Omental fat pad (tissue), 4 donors: ENCODE measurements around the gene PKNOX2. TPM values are rescaled to one million over a fixed set of nuclear protein-coding genes. Genes with fewer than 3 reads are reported as not detected.

Source experiments
- ATAC-seq: fragments of 150-250 bp; one replicate; pipeline ENCODE4 v1.9.1; 2016; ENCODE audit warnings: mild to moderate bottlenecking, moderate library complexity; ENCODE audit not compliant: low FRiP score
- DNase-seq: peaks from one replicate; pipeline ENCODE4 v3.0.0-alpha.2; 2019; ENCODE audit warnings: low spot score
- total RNA-seq, 4 donors: library from RNA; depleted of rRNA; stranded (reverse); fragments of >200 nt; gene quantifications; one replicate each; pipeline ENCODE4 v1.1.0, GENCODE V29; 2016
- TF ChIP-seq, protein P1 (sequence below), 3 donors: fragments of 450-650 bp; IDR thresholded peaks; one replicate each; pipeline ENCODE4 v1.5.1; 2016 to 2017; ENCODE audit warnings: antibody characterized with exemption in 3 of 3, mild to moderate bottlenecking in 3 of 3, moderate library complexity in 2 of 3

The PKNOX2 gene
- total RNA-seq, 4 donors from 2014 or later, result 0.19 to 2.7 (median 0.82) TPM

DNA sequence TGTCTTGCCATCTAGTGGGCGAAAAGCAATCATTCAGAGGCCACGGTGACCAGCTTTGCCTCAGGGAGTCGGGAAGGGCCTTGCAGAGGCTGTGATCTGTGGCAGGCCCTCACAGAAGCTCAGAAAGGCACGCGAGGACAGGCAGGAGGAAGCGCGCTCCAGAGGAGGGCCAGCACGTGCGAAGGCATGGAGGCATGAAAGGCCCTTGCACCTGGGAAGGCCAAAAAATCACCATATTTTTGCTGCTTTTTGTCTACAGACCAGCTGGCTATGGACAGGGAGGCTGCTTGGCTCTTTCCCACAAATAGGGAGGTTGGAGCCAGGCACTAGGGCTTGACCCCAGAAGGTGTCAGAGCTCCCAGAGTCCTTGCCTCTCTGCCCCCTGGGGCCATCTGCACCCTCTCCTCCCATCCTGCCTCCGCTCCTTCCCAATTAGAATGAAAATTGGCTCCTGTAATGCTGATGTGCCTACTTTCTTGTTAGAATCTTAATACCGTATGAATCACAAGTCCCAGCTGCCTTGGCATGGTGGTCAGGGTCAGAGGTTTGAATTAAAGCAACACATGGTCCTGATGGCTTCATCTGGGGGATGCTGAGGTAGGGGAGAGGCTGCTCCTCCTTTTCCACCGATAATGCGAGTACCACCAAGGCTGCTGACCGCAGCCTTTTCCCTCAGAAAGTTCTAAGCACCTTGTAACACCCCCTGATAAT is 262.4 kb downstream of the PKNOX2 start:
- DNase-seq, result no peak
- no peak for ATAC-seq
- TF ChIP-seq, protein P1, sequence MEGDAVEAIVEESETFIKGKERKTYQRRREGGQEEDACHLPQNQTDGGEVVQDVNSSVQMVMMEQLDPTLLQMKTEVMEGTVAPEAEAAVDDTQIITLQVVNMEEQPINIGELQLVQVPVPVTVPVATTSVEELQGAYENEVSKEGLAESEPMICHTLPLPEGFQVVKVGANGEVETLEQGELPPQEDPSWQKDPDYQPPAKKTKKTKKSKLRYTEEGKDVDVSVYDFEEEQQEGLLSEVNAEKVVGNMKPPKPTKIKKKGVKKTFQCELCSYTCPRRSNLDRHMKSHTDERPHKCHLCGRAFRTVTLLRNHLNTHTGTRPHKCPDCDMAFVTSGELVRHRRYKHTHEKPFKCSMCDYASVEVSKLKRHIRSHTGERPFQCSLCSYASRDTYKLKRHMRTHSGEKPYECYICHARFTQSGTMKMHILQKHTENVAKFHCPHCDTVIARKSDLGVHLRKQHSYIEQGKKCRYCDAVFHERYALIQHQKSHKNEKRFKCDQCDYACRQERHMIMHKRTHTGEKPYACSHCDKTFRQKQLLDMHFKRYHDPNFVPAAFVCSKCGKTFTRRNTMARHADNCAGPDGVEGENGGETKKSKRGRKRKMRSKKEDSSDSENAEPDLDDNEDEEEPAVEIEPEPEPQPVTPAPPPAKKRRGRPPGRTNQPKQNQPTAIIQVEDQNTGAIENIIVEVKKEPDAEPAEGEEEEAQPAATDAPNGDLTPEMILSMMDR (IDR thresholded peaks at IDR 0.05), result no peak

DNA sequence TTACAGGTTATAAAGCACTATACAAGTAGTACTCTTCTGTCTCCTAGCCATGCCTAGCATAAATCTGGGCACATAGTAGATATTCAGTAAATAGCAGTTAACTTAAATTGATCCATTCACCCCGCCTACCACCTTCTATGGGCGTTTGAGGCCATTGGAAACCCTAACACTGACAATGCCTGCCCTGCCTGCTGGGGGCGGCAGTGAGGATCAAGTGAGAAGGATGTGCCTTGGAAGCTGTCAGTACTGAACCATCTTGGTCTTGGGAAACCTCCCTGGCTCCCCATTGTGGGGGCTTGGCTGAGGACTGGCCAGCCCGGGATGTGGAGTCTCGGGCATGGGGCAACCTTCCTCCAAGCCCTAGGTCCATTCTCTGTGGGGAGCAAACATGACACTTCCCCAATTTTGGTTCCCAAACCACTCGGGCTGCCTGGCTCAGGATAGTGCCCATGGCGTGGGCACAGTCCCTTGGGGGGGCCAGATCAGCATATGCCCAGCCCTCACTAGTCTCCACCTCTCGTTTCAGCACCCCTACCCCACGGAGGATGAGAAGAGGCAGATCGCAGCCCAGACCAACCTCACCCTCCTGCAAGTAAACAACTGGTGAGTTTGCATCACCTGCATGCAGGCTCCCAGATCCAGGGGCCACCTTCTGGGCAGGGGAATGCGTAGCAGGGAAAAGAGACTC is 264.1 kb downstream of the PKNOX2 start:
- no peak for DNase-seq

DNA sequence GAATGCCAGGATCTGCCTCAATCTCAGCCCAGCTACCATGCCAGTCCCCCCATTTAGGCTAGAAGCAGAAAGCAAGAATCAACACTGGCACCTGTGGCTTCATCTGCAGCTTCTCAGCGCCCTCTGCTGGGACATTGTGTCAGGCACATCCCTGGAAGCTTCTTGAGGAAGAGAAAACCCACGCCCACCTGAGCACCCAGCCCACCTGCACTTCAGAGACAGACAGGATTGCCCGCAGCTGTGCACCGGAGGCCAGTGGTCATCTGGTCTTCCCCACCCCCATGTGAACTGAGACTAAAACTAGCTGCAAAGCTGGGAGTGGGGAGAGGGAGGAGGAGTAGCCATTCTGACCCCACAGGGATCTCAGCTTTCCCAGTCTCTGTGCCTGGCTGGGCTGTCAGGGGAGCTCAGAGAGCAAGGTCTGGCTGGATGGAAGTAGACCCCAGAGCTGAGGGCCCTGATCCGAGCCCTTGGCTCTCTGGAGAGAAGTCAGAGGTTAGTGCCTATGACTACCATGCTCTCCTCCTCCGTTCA is 264.7 kb downstream of the PKNOX2 start:
- TF ChIP-seq, protein P1 (IDR thresholded peaks at IDR 0.05), result no peak
- DNase-seq, result peak; percentile 35
- ATAC-seq, result no peak

More for the DNA sequence above, 264.1 kb downstream of the PKNOX2 start:
- no peak for ATAC-seq
- TF ChIP-seq, protein P1 (IDR thresholded peaks at IDR 0.05), result no peak

DNA sequence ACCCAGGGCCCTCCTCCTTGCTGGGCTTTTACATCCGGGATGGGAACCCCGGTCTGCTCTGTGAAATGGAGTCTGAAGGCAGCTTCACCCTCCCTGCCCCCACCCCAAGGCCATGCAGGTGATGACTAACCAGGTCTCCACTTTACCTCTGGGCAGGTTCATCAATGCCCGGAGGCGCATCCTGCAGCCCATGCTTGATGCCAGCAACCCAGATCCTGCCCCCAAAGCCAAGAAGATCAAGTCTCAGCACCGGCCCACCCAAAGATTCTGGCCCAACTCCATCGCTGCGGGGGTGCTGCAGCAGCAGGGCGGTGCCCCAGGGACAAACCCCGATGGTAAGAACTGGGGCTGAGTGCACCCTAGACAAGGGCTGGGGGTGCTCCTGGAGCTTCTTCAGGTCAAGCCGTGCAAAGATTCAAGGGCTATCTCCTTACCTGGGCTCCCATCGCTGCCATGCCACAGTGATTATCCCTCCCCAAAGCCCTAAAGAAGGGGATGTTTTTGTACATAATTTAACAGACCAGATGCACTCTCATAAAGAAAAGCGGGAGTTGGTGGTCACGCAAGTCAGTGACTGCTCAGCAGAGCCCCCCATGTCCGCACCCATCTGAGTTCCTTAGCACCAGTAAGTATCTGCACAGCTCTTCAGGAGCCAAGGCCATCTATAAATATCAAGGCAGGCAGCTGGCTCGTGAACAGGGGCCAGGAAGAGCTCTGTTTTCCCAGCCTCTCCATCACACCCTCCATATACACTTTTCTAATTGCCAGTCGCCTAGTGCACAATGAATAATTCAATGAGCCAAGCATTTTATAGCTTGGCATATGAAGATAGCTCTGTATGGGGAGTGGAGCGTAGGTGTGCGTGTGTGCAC is 265.5 kb downstream of the PKNOX2 start:
- TF ChIP-seq, protein P1 (IDR thresholded peaks at IDR 0.05), result no peak
- no peak for ATAC-seq

DNA sequence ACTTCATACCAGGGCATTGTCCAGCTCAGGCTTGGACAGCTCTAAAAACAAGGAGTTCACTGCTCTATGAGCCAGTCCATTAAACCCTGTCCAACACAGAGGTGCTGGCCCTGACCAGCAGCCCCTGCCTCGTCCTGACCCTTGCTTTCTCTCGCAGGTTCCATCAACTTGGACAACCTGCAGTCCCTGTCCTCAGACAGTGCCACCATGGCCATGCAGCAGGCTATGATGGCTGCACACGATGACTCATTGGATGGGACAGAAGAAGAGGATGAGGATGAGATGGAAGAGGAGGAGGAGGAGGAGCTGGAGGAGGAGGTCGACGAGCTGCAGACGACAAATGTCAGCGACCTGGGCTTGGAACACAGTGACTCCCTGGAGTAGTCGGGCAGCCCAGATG is 266.5 kb downstream of the PKNOX2 start:
- no peak for DNase-seq
- TF ChIP-seq, protein P1 (IDR thresholded peaks at IDR 0.05), result no peak
- ATAC-seq, result no peak

More for the DNA sequence above, 265.5 kb downstream of the PKNOX2 start:
- DNase-seq, result no peak

DNA sequence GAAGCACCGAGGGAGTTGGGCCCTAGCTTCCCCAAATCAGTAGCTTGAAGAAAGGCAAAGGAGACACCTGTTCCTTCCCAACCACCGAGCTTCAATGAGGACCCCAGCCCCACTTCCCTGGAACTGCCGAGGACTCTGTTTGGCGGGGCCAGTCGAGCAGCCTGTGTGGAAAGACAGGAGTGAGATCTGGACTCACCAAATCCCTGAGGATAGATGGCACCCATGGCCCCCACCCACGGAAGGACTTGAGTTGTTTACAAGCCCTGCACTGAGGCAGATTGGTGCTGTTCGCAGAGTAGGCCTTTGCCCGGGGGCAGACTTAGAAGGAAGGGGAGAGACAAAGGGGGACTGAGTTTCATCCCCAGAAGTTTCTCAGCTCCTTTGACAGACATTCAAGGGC is 266.9 kb downstream of the PKNOX2 start:
- no peak for ATAC-seq
- no peak for DNase-seq
- TF ChIP-seq, protein P1 (IDR thresholded peaks at IDR 0.05), result no peak
